SW480 (cell line): ENCODE results near the gene SH3RF1.

ENCODE experiments used
- DNase-seq: peaks from one replicate; pipeline ENCODE4 v3.0.0-alpha.2; 2016; ENCODE audit warnings: low spot score

SH3RF1 gene

GRCh38 chr4:169275180-169275579, 4.4 kb upstream of the SH3RF1 start:
- no peak for DNase-seq

GRCh38 chr4:169274033-169274432, 3.3 kb upstream of the SH3RF1 start:
- DNase-seq = no peak

- no peak for DNase-seq
These were observed 1.6 kb upstream of the SH3RF1 start for GRCh38 chr4:169272265-169272886.

GRCh38 chr4:169271692-169272007, 894 bp upstream of the SH3RF1 start:
- DNase-seq = no peak

DNA sequence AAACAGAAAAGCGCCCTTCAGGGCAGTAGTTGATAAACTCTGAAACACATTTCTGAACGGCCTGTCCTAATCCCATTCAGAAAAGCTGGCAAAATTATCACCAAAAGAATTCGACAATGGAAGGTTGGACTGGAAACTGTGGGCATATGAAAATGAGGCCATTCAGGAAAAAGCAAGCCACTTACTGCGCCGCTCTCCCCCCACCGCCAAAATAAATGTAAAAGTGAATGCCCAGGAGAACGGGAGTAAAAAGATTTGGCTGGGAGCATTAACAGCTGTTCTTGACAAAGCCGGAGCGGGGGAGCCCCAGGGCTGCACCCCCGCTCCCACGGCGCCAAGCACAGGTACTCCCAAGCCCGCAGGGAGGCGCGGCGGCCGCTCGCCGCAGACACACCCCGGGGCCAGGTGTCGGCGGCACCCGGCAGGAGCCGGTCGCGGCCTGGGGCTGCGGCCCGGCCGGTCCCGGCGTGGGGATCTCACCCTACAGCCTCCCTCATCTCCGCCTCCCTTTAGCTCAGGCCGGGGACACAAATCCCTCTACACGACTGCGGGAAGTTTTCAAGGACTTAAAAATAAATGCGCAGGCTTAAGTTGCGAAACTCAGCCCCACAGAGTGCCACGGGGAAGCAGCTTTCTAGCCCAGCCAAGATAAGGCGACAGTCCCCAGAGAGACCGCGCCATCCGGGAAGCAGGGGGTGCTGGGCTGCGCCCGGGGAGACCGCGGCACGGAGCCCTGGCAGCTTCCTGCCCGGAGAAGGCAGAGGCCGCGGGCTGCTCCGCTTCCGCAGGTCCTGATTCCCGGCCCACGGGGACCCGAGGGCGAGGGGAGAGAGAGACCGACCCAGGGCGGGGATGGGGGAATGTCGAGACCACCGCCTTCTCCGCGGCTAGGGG, 593 bp downstream of the SH3RF1 start:
- peak; percentile 62 for DNase-seq

GRCh38 chr4:169268951-169269760, 1.6 kb downstream of the SH3RF1 start:
- peak; percentile 21 for DNase-seq

DNA sequence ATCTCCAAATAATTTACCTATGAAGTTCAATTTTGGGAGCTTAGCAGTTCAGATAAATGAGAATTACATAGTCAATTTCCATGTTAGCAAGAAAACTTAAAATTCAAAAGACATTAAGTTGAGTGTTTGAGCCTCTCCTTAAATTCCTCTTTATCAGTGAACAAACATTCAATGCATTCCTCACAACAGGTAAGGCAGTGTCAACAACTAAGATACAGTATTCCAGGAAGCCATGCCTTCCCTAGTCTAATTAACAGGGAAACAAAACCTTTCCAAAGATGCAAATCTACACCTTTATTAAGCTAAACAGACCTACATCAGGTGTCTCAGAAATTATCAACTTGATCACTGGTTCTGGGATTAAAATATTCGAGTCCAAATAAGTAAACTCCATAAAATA, 3.7 kb downstream of the SH3RF1 start:
- no peak for DNase-seq

- no peak for DNase-seq
These were observed 4.1 kb downstream of the SH3RF1 start for GRCh38 chr4:169266661-169267060.

- no peak for DNase-seq
These were observed 4.7 kb downstream of the SH3RF1 start for GRCh38 chr4:169266081-169266480.

GRCh38 chr4:169263791-169264392, 6.9 kb downstream of the SH3RF1 start:
- DNase-seq = no peak

DNA sequence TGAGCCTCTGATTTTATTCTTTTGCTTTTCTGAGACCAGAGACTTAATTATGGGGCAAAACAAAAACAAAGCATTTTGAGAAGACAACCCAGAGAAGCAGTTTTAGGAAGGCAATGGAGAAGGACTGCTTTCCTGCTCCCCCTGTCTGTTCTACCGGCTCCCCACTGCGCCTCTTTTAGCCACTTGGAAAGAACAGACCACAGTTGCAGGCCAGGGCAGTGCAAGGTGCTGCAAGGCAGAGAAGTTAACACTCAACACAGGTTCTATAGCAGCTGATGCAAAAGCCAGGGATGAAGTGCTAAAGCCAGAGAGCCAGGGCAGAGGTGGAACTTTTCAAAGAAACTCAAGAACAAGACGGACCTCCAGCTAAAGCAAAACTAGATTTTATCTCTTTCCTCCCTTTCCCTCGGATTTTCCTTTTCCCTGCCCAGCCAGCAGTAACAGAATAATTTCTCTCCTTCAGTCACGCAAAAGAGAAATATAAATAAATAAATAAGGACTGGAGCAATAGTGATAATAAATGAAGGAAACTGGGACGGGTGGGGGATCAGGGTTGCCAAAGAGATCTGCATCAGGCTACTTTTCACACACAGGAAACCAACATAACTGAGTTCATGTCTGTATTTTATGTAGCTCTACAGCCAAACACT, 10.4 kb downstream of the SH3RF1 start:
- DNase-seq = no peak

DNA sequence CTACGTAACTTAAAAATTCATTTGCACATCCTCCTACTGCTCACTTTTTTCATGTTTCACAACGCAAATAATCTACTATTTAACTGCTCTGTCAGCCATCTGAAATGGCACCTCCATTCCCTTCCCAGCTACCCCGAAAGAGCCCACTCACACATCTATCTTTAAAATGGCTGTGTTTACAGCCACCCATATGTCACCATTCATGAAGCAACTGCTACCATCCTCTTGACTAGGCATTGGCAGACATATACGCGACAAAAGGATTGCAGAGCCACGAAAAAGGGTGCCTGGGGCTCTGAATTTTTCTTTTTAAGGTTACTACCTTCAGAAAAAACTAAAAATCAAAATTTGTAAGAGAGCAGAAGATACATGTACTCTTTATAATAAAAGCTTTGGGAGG, 11.5 kb downstream of the SH3RF1 start:
- no peak for DNase-seq

GRCh38 chr4:169258141-169258540, 12.6 kb downstream of the SH3RF1 start:
- no peak for DNase-seq

DNA sequence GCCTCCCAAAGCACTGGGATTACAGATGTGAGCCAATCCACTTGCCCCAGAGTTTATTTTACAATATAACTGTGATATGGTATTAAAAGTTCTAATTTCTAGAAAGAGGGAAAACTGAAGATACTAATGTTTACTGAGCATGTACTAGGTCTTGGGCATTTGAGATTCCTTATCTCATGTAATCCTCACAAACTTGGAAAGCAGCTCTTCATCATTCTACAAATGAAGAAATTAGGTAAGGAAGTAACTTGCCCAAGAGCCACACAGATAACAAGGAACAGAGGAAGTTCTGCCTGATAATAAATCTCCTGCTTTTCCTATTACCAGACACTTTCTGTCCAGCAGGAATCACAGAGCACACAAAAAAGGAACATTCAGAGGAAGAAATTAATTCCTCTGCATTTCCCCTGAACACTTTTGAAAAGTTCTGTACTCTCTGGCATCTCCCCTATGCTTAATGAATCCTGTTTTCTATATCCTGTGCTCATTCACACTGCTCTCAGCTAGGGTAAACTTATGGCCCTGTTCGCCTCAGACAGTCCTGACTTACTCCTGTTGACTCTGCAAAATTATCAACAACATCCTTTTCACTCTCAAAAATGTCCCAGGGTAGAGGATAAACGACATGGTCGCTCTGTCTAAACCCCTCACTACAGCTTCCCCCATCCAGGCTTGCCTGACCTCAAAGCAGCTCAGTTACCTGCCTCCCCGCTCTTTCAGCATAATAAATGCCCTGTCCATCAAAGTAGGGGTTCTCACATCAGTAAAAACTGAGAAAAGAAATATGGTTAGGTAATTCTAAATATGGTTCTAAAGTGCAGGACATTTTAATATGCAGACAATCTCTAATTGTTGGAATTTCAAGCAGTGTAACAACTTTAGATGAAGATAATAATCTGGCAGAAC, 13.6 kb downstream of the SH3RF1 start:
- DNase-seq = no peak

- DNase-seq = no peak
These were observed 14.6 kb downstream of the SH3RF1 start for GRCh38 chr4:169256101-169256612.

DNA sequence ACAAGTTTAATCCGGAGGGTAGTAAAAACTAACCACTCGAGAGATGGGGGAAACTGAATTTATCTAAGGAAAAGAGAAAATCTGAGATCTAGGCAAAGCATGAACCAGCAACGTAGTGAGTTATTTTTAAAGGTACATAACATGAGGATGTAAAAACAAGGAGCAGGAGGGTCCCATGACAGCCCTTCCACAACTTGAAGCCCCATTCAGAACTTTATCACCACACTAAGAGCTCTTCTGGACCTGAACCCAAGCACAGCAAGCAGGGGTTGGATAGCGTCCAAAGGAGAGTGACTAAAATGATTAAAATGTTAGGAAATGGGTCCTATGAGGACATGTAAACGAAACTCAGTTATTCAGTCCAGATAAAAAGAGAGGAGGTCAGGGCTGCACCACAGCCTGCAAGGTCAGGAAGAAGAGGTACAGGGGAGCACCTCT, 16.2 kb downstream of the SH3RF1 start:
- no peak for DNase-seq

- peak; percentile 26 for DNase-seq
These were observed 16.9 kb downstream of the SH3RF1 start for GRCh38 chr4:169253904-169254303.

DNA sequence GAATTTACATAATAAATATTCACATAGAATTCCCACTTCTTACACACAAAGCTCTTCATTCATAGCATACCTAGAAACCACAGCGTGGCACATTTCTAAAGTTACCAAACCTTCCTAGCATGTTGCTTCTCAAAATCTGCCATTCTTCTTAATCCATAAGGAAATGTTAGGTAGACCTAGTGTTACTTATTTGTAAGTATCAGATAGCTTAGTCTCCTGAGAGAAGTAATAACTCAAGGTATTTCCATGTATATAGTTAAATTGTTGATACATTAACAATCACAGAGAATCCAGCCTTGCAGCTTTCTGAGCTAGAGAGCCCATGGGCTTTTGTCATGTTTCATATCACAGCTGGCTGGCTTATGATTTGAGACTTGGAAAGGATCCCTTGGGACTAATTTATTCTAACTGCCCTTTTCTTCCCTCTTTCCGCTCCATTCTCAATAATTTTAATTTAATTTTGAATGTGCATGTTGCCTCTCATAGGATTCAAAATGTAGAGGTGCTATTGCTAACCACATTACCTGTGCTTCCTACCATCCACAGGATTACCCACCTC, 17.6 kb downstream of the SH3RF1 start:
- DNase-seq = peak; percentile 26

GRCh38 chr4:169252339-169253112, 18.2 kb downstream of the SH3RF1 start:
- no peak for DNase-seq
